ENCODE data around the gene NOL4L. TPM values are rescaled to one million over a fixed set of nuclear protein-coding genes. Genes with fewer than 3 reads are reported as not detected.

The NOL4L gene
- total RNA-seq, 1 experiment from 2014 or later: 31.7 TPM

- Histone ChIP-seq H2BK20ac (ENCODE audit: low read depth, low read length, poor library complexity, severe bottlenecking) (no peak overlapping the region), H4K5ac (ENCODE audit: insufficient read length, low read depth, low read length) (no peak overlapping the region), H3T11ph (ENCODE audit: low read length) (no peak overlapping the region), H3K56ac (ENCODE audit: insufficient read length, low read depth, low read length) (no peak overlapping the region), H3K9me3 (ENCODE audit: control insufficient read depth, low read depth, low read length) (no peaks in the 10 kb centered on the region), H4K8ac (replicated peaks; ENCODE audit: insufficient read length, low read depth, low read length) (no peak overlapping the region), H3K27me3 (ENCODE audit: insufficient read depth, low read length) (no peaks in the 10 kb centered on the region), H3K23me2 (ENCODE audit: insufficient read length, low read depth, low read length, poor library complexity, severe bottlenecking) (no peaks in the 10 kb centered on the region), H3K4me2 (ENCODE audit: insufficient read depth, insufficient read length, low read length) (no peak overlapping the region), H3K23ac (ENCODE audit: insufficient read length, low read depth, low read length) (no peak overlapping the region), H2BK12ac (ENCODE audit: insufficient read length, low read depth, low read length) (no peak overlapping the region), H4K20me1 (ENCODE audit: control insufficient read depth, insufficient read depth, insufficient read length) (no peaks in the 10 kb centered on the region), H3K9ac (ENCODE audit: extremely low read depth, insufficient read length, low read length) (no peak overlapping the region), H3K79me1 (ENCODE audit: insufficient read depth, low read depth, low read length, poor library complexity, severe bottlenecking) (no peaks in the 10 kb centered on the region), H2BK15ac (ENCODE audit: low read depth, low read length) (no peak overlapping the region), H2AK5ac (ENCODE audit: insufficient read length, low read length) (no peak overlapping the region), H3K27ac (ENCODE audit: insufficient read length, low read depth, low read length) (no peak overlapping the region), H2BK5ac (ENCODE audit: insufficient read length, low read length) (no peak overlapping the region), H3K14ac (ENCODE audit: insufficient read depth, low read length) (no peak overlapping the region), H3K18ac (ENCODE audit: insufficient read length, low read depth, low read length) (no peak overlapping the region), H3K4me1 (ENCODE audit: insufficient read depth, low read length) (no peaks in the 10 kb centered on the region), H2AFZ (ENCODE audit: low read length) (no peak overlapping the region), H3K4ac (ENCODE audit: low read depth, low read length) (no peak overlapping the region), H3K79me2 (ENCODE audit: insufficient read depth, low read length) (no peaks in the 10 kb centered on the region), H4K91ac (ENCODE audit: insufficient read length, low read depth, low read length) (no peak overlapping the region), H2BK120ac (ENCODE audit: low read depth, low read length, poor library complexity, severe bottlenecking) (no peak overlapping the region)
- Mint-ChIP-seq H3K4me1 (peaks cover 16 to 20% of the 10 kb centered on the region in 2 experiments), H3K9me3 (no peaks in the 10 kb centered on the region), H3K4me3 (no peak overlapping the region), H3K27ac (no peak overlapping the region), H3K36me3 (ENCODE audit: insufficient read depth in 1 of 3, low read depth in 3 of 3) (no peaks in the 10 kb centered on the region), H3K27me3 (ENCODE audit: low read depth) (peaks cover 42% of the 10 kb centered on the region)
- no peak for DNase-seq
- peak; percentile 54; the same call in 2 of the 3 replicates for TF ChIP-seq CTCF (conservative IDR thresholded peaks at IDR 0.05)
- WGBS (ENCODE audit: extremely low coverage, insufficient read length, low lambda C conversion rate): no CpG with 5 or more reads among the region's 7 CpGs
These were observed 8.1 kb downstream of the NOL4L start for GRCh38 chr20:32577023-32577422.
